ENCODE data around the gene GABBR1.

GABBR1 gene

DNA sequence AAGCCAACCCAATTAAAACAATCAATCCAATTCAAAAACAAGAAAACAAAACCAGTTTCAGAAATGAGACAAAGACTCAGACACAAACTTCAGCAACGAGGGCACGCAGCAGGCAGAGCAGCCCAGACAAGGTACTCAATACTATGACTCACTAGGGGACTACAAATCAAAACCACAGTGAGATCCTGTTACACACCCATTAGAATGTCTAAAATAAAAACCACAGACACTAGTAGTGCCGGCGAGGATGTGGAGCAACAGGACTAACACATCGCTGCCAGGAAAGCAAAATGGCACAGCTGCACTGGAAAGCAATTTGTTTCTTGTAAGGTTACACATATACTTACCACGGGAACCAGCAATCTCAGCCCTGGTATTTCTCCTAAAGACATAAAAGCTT is 116.9 kb downstream of the GABBR1 start (continued):
- TF ChIP-seq, protein P1, sequence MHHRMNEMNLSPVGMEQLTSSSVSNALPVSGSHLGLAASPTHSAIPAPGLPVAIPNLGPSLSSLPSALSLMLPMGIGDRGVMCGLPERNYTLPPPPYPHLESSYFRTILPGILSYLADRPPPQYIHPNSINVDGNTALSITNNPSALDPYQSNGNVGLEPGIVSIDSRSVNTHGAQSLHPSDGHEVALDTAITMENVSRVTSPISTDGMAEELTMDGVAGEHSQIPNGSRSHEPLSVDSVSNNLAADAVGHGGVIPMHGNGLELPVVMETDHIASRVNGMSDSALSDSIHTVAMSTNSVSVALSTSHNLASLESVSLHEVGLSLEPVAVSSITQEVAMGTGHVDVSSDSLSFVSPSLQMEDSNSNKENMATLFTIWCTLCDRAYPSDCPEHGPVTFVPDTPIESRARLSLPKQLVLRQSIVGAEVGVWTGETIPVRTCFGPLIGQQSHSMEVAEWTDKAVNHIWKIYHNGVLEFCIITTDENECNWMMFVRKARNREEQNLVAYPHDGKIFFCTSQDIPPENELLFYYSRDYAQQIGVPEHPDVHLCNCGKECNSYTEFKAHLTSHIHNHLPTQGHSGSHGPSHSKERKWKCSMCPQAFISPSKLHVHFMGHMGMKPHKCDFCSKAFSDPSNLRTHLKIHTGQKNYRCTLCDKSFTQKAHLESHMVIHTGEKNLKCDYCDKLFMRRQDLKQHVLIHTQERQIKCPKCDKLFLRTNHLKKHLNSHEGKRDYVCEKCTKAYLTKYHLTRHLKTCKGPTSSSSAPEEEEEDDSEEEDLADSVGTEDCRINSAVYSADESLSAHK (tag by site-specific recombination; IDR thresholded peaks at IDR 0.05) = 0 out of 2 replicates have a peak, but pooled peaks have one; percentile 60
- TF ChIP-seq ZNF214 (tag by site-specific recombination; IDR thresholded peaks at IDR 0.05; ENCODE audit: borderline replicate concordance) (no peak), FEZF1 (tag by site-specific recombination; IDR thresholded peaks at IDR 0.05) (peak; percentile 72), ZNF416 (tag by site-specific recombination; IDR thresholded peaks at IDR 0.05) (no peak), ZNF366 (tag by site-specific recombination; conservative IDR thresholded peaks at IDR 0.05) (peak; percentile 39; the same call in 1 of the 2 replicates), ZBTB21 (tag by site-specific recombination; IDR thresholded peaks at IDR 0.05) (peak; percentile 33; the same call in 1 of the 2 replicates), ZNF10 (tag by site-specific recombination; IDR thresholded peaks at IDR 0.05) (no peak), IKZF3 (tag by site-specific recombination; IDR thresholded peaks at IDR 0.05) (no peak), ZNF169 (tag by site-specific recombination; IDR thresholded peaks at IDR 0.05) (no peak), ZNF2 (tag by site-specific recombination; IDR thresholded peaks at IDR 0.05) (0 out of 2 replicates have a peak, but pooled peaks have one; percentile 21), OSR2 (tag by site-specific recombination; IDR thresholded peaks at IDR 0.05) (peak; percentile 32; the same call in 1 of the 2 replicates)
- TF ChIP-seq, protein P2, sequence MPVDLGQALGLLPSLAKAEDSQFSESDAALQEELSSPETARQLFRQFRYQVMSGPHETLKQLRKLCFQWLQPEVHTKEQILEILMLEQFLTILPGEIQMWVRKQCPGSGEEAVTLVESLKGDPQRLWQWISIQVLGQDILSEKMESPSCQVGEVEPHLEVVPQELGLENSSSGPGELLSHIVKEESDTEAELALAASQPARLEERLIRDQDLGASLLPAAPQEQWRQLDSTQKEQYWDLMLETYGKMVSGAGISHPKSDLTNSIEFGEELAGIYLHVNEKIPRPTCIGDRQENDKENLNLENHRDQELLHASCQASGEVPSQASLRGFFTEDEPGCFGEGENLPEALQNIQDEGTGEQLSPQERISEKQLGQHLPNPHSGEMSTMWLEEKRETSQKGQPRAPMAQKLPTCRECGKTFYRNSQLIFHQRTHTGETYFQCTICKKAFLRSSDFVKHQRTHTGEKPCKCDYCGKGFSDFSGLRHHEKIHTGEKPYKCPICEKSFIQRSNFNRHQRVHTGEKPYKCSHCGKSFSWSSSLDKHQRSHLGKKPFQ (tag by site-specific recombination; IDR thresholded peaks at IDR 0.05) = no peak
- TF ChIP-seq, protein P3, sequence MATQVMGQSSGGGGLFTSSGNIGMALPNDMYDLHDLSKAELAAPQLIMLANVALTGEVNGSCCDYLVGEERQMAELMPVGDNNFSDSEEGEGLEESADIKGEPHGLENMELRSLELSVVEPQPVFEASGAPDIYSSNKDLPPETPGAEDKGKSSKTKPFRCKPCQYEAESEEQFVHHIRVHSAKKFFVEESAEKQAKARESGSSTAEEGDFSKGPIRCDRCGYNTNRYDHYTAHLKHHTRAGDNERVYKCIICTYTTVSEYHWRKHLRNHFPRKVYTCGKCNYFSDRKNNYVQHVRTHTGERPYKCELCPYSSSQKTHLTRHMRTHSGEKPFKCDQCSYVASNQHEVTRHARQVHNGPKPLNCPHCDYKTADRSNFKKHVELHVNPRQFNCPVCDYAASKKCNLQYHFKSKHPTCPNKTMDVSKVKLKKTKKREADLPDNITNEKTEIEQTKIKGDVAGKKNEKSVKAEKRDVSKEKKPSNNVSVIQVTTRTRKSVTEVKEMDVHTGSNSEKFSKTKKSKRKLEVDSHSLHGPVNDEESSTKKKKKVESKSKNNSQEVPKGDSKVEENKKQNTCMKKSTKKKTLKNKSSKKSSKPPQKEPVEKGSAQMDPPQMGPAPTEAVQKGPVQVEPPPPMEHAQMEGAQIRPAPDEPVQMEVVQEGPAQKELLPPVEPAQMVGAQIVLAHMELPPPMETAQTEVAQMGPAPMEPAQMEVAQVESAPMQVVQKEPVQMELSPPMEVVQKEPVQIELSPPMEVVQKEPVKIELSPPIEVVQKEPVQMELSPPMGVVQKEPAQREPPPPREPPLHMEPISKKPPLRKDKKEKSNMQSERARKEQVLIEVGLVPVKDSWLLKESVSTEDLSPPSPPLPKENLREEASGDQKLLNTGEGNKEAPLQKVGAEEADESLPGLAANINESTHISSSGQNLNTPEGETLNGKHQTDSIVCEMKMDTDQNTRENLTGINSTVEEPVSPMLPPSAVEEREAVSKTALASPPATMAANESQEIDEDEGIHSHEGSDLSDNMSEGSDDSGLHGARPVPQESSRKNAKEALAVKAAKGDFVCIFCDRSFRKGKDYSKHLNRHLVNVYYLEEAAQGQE (tag by site-specific recombination; IDR thresholded peaks at IDR 0.05) = no peak
- TF ChIP-seq, protein P4, sequence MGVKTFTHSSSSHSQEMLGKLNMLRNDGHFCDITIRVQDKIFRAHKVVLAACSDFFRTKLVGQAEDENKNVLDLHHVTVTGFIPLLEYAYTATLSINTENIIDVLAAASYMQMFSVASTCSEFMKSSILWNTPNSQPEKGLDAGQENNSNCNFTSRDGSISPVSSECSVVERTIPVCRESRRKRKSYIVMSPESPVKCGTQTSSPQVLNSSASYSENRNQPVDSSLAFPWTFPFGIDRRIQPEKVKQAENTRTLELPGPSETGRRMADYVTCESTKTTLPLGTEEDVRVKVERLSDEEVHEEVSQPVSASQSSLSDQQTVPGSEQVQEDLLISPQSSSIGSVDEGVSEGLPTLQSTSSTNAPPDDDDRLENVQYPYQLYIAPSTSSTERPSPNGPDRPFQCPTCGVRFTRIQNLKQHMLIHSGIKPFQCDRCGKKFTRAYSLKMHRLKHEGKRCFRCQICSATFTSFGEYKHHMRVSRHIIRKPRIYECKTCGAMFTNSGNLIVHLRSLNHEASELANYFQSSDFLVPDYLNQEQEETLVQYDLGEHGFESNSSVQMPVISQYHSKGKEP (tag by site-specific recombination; IDR thresholded peaks at IDR 0.05) = peak; percentile 31; the same call in 1 of the 2 replicates

DNA sequence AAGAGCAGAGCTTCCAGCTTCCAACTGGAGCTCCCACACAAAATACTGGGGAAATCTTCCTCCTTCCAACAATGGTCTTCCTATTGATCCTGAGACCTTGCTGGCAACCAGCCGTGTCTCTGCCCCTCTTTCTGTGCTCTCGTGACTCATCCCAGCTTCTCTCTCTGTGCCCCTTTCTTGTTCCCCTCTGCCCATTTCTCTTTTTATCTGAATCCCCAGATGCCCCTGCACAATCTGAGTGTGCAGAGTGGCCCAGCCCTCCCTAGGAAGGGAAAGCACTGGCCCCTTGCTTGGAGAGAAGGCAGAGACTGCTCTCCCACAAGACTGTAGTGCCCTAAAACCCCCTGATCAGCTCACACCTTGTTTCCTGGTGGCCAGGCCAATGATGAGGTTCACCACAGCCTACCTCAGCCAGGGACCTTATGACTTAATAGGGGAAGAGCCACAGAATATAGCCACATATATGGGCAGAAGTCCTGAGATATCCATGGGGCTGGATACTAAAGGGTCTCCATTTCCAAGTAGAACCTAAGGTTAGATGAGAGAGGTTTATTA is 122.2 kb downstream of the GABBR1 start:
- POLR2A ChIA-PET = no interaction called here

More for the DNA sequence above, 122.2 kb downstream of the GABBR1 start:
- CTCF ChIA-PET = interaction anchor here (0.5 to 1.6 kb wide), 12 partner anchors 10 to 673 kb away, joined by 3 to 9 read pairs (median 4); partner anchors contain the start of gene OR12D1
- no peaks in the 10 kb centered on the region for H3K36me3 ChIP-seq (ENCODE audit: control insufficient read depth in 2 of 2, insufficient read depth in 1 of 2, low read length in 2 of 2)
- H3K9me3 ChIP-seq (ENCODE audit: control insufficient read depth, insufficient read depth, low read depth, low read length) = no peaks in the 10 kb centered on the region
- H3K4me3 ChIP-seq (ENCODE audit: low read depth, low read length) = no peak overlapping the region
- H3K4me1 ChIP-seq (ENCODE audit: control insufficient read depth, insufficient read depth, low read length) = peaks cover 8% of the 10 kb centered on the region
- TF ChIP-seq, protein P5, sequence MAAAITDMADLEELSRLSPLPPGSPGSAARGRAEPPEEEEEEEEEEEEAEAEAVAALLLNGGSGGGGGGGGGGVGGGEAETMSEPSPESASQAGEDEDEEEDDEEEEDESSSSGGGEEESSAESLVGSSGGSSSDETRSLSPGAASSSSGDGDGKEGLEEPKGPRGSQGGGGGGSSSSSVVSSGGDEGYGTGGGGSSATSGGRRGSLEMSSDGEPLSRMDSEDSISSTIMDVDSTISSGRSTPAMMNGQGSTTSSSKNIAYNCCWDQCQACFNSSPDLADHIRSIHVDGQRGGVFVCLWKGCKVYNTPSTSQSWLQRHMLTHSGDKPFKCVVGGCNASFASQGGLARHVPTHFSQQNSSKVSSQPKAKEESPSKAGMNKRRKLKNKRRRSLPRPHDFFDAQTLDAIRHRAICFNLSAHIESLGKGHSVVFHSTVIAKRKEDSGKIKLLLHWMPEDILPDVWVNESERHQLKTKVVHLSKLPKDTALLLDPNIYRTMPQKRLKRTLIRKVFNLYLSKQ (tag by site-specific recombination; IDR thresholded peaks at IDR 0.05; ENCODE audit: borderline replicate concordance) = no peak
- TF ChIP-seq, protein P6, sequence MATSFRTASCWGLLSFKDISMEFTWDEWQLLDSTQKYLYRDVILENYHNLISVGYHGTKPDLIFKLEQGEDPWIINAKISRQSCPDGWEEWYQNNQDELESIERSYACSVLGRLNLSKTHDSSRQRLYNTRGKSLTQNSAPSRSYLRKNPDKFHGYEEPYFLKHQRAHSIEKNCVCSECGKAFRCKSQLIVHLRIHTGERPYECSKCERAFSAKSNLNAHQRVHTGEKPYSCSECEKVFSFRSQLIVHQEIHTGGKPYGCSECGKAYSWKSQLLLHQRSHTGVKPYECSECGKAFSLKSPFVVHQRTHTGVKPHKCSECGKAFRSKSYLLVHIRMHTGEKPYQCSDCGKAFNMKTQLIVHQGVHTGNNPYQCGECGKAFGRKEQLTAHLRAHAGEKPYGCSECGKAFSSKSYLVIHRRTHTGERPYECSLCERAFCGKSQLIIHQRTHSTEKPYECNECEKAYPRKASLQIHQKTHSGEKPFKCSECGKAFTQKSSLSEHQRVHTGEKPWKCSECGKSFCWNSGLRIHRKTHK (tag by site-specific recombination; IDR thresholded peaks at IDR 0.05) = no peak
- TF ChIP-seq ZIC2 (tag by site-specific recombination; IDR thresholded peaks at IDR 0.05) = no peak
- no peak for TF ChIP-seq ZNF843 (tag by site-specific recombination; IDR thresholded peaks at IDR 0.05)
- no peak overlapping the region for H3K27ac ChIP-seq (ENCODE audit: extremely low read depth, low read depth, low read length)

All from HEK293 (cell line).